Left lung (tissue), 10 donors: ENCODE measurements around the gene CETN1. TPM values are rescaled to one million over a fixed set of nuclear protein-coding genes. Genes with fewer than 3 reads are reported as not detected.

Experiments
- ATAC-seq: fragments of 200-7000 bp; cut with Tn5 transposase; one replicate; pipeline ENCODE4 v1.9.1; 2020; ENCODE audit warnings: moderate library complexity
- DNase-seq, 4 donors: peaks; one replicate each; pipeline ENCODE4 v3.0.0-alpha.2; 2013 to 2020
- H3K27ac ChIP-seq, 2 donors: fragments of 200-600 bp; sonication (generic) in 1 of 2; one replicate each; pipeline versions ENCODE4 v1.5.0 to v1.8.0; 2020 to 2021
- H3K27me3 ChIP-seq, 2 donors: fragments of 200-600 bp; sonication (generic) in 1 of 2; one replicate each; pipeline versions ENCODE4 v1.5.0 to v1.8.0; 2020 to 2021
- H3K36me3 ChIP-seq, 2 donors: fragments of 200-600 bp; sonication (generic) in 1 of 2; one replicate each; pipeline versions ENCODE4 v1.5.0 to v1.8.0; 2020 to 2021
- H3K4me1 ChIP-seq, 2 donors: fragments of 200-600 bp; one replicate each; pipeline ENCODE4 v1.8.0; 2021
- H3K4me3 ChIP-seq, 2 donors: fragments of 200-600 bp; sonication (generic) in 1 of 2; one replicate each; pipeline versions ENCODE4 v1.5.0 to v1.8.0; 2020 to 2021; ENCODE audit warnings: mild to moderate bottlenecking in 1 of 2
- H3K9me3 ChIP-seq, 2 donors: fragments of 200-600 bp; sonication (generic) in 1 of 2; one replicate each; pipeline versions ENCODE4 v1.5.0 to v1.8.0; 2020 to 2021
- CTCF ChIP-seq, 2 donors: fragments of 200-600 bp; sonication (generic) in 1 of 2; IDR thresholded peaks; one replicate each; pipeline versions ENCODE4 v1.5.0 to v1.8.0; 2021; ENCODE audit warnings: antibody characterized with exemption in 2 of 2
- intact Hi-C, 2 donors: fragments of 100-400 bp; cut with DNase I; formaldehyde crosslinking; loops; one replicate each; pipeline versions ENCODE4 v1.11.2 to v1.14.2; 2022
- polyA plus RNA-seq, 6 donors: library from polyadenylated mRNA; unstranded; fragments of 120-200 nt; gene quantifications; one replicate each; pipeline ENCODE4 v1.2.1, GENCODE V29; 2013; ENCODE audit not compliant: insufficient read length in 6 of 6
- total RNA-seq, 2 donors: library from RNA; stranded (reverse); fragmentation: NEBNext Ultra II Directional; extraction: Animal tissue kit (Norgen Biotek cat#: 25700); gene quantifications; one replicate each; pipeline ENCODE4 v1.2.1, GENCODE V29; 2021
- donor health status: DM: no; HTN: yes; CAD: no.
- donor health status: DM: no; HTN: no; CAD: no.

Gene CETN1
- total and polyA plus RNA-seq, 8 donors = not detected

- TF ChIP-seq CTCF (IDR thresholded peaks at IDR 0.05) = no peak
- intact Hi-C loops = loop anchor here in 1 of 2 donors (5.0 kb wide), 1 partner anchor 215 kb away; no protein-coding TSS in a partner anchor
These were observed 42.1 kb downstream of the CETN1 start for GRCh38 chr18:622289-622688.

DNA sequence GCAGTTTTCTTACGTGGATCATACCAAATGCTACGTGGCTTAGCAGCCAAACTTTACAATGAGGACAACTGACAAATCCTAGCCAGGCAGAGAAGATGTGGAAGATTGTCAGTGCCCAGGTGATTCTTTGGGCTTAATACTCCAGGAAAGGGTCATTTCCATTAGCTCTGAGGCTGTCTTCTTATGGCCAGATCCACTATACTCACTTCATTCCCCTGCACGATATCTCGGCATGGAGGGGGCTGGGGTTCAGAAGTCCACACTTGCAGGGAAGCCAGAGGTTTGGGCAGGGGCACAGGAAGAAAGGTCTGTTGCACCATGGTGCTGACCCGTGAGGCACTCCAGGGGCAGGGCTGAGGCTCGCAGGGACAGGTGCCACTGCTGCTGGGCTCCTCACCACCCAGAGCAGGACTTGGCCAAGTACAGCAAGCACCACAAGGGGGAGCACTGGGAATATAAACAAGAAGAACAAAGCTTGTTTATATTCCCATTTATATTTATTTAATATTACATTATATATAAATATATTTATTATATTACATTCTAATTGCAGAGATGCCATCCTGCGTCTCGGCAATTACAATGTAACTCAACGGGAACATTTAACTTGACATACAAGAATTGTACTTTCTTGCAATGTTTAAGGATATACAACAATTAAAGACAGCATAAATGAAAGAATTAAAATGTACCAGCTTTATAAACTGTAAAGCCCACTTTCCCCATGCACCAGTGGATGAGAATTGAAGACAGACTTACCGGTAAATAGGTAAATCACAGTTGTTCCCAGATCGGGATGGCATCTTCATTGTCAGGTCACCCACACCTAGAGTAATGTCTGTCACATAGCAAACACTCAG is 43.8 kb downstream of the CETN1 start:
- Histone ChIP-seq H3K4me3 (no peak overlapping the region), H3K4me1 (no peaks in the 10 kb centered on the region), H3K27ac (no peak overlapping the region), H3K36me3 (no peaks in the 10 kb centered on the region), H3K27me3 (no peaks in the 10 kb centered on the region), H3K9me3 (no peaks in the 10 kb centered on the region)
- peak; percentile 91 for ATAC-seq
- DNase-seq = peak in 2 of 4 donors; percentile 55 to 76
- intact Hi-C loops = loop anchor here in 1 of 2 donors (5.0 kb wide), 1 partner anchor 213 kb away; no protein-coding TSS in a partner anchor
- peak; percentile 73 to 81 for TF ChIP-seq CTCF (IDR thresholded peaks at IDR 0.05)

More at GRCh38 chr18:622289-622688, 42.1 kb downstream of the CETN1 start:
- Histone ChIP-seq H3K4me3 (no peak overlapping the region), H3K9me3 (no peaks in the 10 kb centered on the region), H3K4me1 (no peaks in the 10 kb centered on the region), H3K27ac (no peak overlapping the region), H3K36me3 (no peaks in the 10 kb centered on the region), H3K27me3 (no peaks in the 10 kb centered on the region)
- ATAC-seq (no peak), DNase-seq (no peak)

DNA sequence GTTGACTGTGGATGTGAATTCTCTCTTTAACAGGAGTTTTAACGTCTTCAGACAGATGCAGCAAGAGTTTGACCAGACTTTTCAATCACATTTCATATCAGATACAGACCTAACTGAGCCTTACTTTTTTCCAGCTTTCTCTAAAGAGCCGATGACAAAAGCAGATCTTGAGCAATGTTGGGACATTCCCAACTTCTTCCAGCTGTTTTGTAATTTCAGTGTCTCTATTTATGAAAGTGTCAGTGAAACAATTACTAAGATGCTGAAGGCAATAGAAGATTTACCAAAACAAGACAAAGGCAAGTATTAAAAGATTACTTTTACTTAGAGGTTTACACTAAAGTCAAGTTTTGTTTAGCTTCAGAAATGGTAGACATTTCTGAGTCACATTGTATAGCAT is 47.1 kb downstream of the CETN1 start:
- no peak overlapping the region for H3K27ac ChIP-seq
- H3K4me1 ChIP-seq = no peaks in the 10 kb centered on the region
- no peak for TF ChIP-seq CTCF (IDR thresholded peaks at IDR 0.05)
- no peaks in the 10 kb centered on the region for H3K9me3 ChIP-seq
- no peak overlapping the region for H3K4me3 ChIP-seq
- H3K27me3 ChIP-seq = no peaks in the 10 kb centered on the region
- H3K36me3 ChIP-seq = no peaks in the 10 kb centered on the region
- intact Hi-C loops = no loop called here
- DNase-seq = peak in 1 of 4 donors; percentile 58
- ATAC-seq = no peak

DNA sequence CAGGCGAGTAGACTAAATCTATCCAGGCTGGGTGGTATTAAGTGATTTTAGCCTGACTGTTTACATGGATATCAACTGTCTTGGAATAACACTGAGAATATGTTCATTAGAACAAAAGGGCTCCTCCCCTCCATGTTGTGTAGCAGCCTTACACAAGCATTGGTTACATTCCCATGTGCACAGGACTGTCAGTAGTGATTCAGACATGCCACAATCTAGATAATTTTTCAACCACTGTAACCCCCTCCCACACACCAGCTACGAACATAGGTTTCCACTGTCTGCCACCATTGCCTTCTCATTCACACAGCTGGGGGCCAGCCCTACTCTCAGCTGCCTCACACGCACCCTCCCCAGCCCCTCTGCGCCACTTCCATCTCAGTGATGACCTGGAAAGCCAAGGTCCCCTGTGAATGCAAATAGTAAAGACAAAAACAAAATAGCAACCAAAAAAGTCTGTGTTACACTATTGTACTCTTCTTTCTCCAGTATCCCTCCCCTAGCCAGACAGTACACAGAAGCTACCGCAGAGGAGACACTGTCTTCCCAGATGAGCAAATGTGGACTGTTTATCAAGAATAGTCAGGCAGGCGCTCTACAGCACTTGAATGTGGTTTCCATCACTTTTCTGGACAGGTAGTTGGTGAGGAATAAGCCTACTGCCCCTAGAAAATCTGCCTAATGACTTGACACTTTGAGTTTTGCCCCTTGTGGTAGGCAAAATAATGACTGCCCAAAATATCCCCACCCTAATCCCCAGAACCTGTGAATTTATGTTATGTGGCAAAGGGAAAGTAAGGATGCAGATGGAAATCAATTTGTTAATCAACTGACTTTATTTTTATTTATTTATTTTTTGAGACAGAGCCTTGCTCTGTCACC is 49.3 kb downstream of the CETN1 start:
- TF ChIP-seq CTCF (IDR thresholded peaks at IDR 0.05) = no peak
- no peak for ATAC-seq
- H3K27me3 ChIP-seq = no peaks in the 10 kb centered on the region

GRCh38 chr18:631560-631959 is 51.4 kb downstream of the CETN1 start:
- DNase-seq (no peak), ATAC-seq (no peak)
- Histone ChIP-seq H3K9me3 (no peaks in the 10 kb centered on the region), H3K27me3 (no peaks in the 10 kb centered on the region), H3K4me1 (no peaks in the 10 kb centered on the region), H3K27ac (no peak overlapping the region), H3K36me3 (no peaks in the 10 kb centered on the region), H3K4me3 (no peak overlapping the region)
- intact Hi-C loops = no loop called here
- no peak for TF ChIP-seq CTCF (IDR thresholded peaks at IDR 0.05)

More for the DNA sequence above, 49.3 kb downstream of the CETN1 start:
- intact Hi-C loops = no loop called here
- Histone ChIP-seq H3K9me3 (no peaks in the 10 kb centered on the region), H3K27ac (no peak overlapping the region), H3K4me3 (no peak overlapping the region), H3K4me1 (no peaks in the 10 kb centered on the region), H3K36me3 (no peaks in the 10 kb centered on the region)
- DNase-seq = no peak
